Measurements from ENCODE around the gene TIMP1.

- TF ChIP-seq FOXP2 (optimal IDR thresholded peaks at IDR 0.05; ENCODE audit: control extremely low read depth, extremely low read length, insufficient read depth) (no peak), POLR2AphosphoS5 (IDR thresholded peaks at IDR 0.05; ENCODE audit: borderline replicate concordance, low read depth, low read length) (no peak)
Observed at GRCh38 chrX:47632666-47633065, 50.4 kb downstream of the TIMP1 start.
